GM06990 (cell line): ENCODE results near the gene AK5.

Experiments used
- DNase-seq: peaks from one replicate; pipeline ENCODE4 v3.0.0-alpha.2; 2011; ENCODE audit not compliant: insufficient read length; ENCODE audit errors: extremely low read depth
- H3K27me3 ChIP-seq: replicated peaks from 2 replicates; pipeline ENCODE4 v1.6.0; 2011; ENCODE audit warnings: low read length; ENCODE audit not compliant: control insufficient read depth, insufficient read depth
- H3K36me3 ChIP-seq: 2 replicates; pipeline ENCODE4 v1.5.1; 2011; ENCODE audit warnings: low read length; ENCODE audit not compliant: control insufficient read depth, insufficient read depth
- H3K4me3 ChIP-seq: replicated peaks from 2 replicates; pipeline ENCODE4 v1.5.1; 2011; ENCODE audit warnings: low read depth, mild to moderate bottlenecking, control low read depth, low read length
- TF ChIP-seq, protein P1 (sequence below): IDR thresholded peaks from 2 replicates; pipeline ENCODE4 v1.5.1; 2011; ENCODE audit warnings: low read length, control low read depth, mild to moderate bottlenecking, inconsistent platforms; ENCODE audit not compliant: insufficient read depth, poor library complexity, severe bottlenecking

Gene AK5

DNA sequence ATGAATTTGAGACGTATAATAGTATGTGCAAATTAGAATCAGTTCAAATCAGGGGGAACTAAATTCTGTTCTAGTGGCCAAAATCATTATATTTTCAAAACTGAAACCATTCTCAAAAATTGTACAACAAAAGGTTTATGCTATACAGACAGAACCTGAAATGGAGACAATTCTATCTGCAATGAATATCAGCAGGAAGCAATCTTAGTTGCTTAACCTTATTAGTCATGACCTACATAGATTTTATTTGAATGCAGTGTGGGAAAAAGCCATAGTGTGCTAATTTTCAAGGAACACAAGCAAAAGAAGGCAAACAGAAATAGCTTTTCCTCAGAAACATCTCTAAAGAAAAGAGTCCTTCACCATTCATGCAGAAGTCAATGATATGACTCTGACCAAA, 6.5 kb downstream of the AK5 start:
- no peaks in the 10 kb centered on the region; the same call in 1 of the 2 replicates for H3K27me3 ChIP-seq
- no peak for DNase-seq
- TF ChIP-seq, protein P1, sequence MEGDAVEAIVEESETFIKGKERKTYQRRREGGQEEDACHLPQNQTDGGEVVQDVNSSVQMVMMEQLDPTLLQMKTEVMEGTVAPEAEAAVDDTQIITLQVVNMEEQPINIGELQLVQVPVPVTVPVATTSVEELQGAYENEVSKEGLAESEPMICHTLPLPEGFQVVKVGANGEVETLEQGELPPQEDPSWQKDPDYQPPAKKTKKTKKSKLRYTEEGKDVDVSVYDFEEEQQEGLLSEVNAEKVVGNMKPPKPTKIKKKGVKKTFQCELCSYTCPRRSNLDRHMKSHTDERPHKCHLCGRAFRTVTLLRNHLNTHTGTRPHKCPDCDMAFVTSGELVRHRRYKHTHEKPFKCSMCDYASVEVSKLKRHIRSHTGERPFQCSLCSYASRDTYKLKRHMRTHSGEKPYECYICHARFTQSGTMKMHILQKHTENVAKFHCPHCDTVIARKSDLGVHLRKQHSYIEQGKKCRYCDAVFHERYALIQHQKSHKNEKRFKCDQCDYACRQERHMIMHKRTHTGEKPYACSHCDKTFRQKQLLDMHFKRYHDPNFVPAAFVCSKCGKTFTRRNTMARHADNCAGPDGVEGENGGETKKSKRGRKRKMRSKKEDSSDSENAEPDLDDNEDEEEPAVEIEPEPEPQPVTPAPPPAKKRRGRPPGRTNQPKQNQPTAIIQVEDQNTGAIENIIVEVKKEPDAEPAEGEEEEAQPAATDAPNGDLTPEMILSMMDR = no peak
- H3K36me3 ChIP-seq = no peaks in the 10 kb centered on the region
- H3K4me3 ChIP-seq = no peak overlapping the region

DNA sequence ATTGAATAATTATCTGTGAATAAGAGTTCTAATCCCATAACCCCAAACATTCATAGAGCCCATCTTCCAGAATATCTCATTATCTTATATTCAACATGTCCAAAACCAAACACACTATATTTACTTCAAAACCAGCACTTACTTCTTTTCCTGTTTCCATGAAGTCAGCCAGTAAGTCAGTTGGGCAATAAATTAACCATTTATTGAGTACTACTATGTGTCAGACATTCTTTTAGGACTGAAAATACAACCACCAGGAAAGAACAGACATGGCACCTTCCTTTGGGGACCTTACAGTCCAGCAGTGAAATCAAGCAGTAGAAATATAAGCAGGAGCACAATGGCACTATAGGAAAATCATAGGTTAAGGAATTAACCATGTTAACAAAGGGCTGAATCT, 8.8 kb downstream of the AK5 start:
- H3K36me3 ChIP-seq = no peaks in the 10 kb centered on the region
- H3K27me3 ChIP-seq = no peaks in the 10 kb centered on the region; the same call in 1 of the 2 replicates
- no peak overlapping the region for H3K4me3 ChIP-seq
- TF ChIP-seq, protein P1 = no peak
- DNase-seq = no peak

DNA sequence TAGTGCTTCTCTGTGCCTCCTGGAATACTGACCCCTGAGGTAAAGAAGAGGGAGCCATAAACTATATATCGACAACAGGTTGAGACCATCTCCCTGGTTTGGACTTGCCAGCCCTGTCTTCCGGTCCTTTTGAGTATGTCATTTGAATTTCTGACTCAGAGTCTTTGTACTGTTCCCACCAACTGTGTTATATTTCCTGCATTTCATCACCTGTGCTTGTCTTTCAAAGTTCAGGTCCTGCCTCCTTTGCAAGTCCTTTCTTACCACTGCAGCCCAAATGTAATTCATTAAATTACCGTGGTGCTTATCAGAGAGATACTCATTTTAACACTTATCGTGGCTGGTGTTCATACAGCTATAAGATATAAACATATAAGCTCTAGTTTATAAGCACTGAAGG, 10.7 kb downstream of the AK5 start:
- no peak for DNase-seq
- Histone ChIP-seq H3K4me3 (no peak overlapping the region), H3K36me3 (no peaks in the 10 kb centered on the region), H3K27me3 (no peaks in the 10 kb centered on the region; the same call in 1 of the 2 replicates)
- TF ChIP-seq, protein P1 = no peak

DNA sequence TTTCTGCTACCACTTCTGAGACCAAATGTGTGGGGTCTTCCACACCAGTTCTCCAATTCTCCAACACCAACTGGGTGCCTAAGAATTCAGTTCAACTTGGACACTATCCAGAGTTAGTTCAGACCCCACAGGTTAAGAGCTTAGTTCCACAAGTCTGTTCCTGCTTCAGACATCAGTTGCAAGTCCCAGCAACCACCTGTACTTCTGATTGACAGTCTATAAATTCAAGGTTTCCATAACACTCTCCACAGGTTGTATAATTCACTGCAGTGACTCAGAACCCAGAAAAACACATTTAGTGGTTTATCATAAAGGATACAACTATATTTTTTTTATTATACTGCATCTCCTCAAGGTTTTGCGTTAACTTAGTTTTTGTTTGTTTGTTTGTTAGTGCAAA, 18.7 kb downstream of the AK5 start:
- no peaks in the 10 kb centered on the region for H3K27me3 ChIP-seq
- H3K36me3 ChIP-seq = no peaks in the 10 kb centered on the region
- TF ChIP-seq, protein P1 = no peak
- DNase-seq = no peak
- H3K4me3 ChIP-seq = no peak overlapping the region

DNA sequence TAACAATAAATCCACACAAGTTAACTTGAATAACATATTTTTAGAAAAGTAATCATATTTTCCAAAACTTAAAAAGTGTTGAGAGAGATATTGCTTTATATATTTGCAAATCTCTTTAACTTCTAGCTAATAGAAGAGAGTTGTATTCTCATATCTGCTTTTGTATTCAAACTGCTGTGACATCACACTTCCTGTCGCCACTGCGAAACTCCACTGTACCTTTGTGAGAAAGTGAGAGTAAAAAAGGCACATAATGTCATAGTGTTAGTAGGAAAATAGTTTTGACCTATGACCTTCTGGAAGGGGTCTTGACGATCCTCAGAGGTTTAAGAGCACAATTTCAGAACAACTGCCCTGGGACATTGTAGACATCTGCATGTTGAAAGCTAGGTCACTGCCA, 21.6 kb downstream of the AK5 start:
- no peak for DNase-seq
- Histone ChIP-seq H3K27me3 (no peaks in the 10 kb centered on the region), H3K36me3 (no peaks in the 10 kb centered on the region), H3K4me3 (no peak overlapping the region)
- TF ChIP-seq, protein P1 = no peak
